Measurements from ENCODE around the gene OGG1.
A peak's percentile ranks its signal among the peaks of the same experiment; 100 is the strongest.

The OGG1 gene

GRCh38 chr3:9729419-9729818 is 20.3 kb upstream of the OGG1 start:
- DNase-seq, result no peak

GRCh38 chr3:9730657-9731205 is 19.0 kb upstream of the OGG1 start:
- peak; percentile 57 to 62 for DNase-seq

GRCh38 chr3:9731206-9732079 is 18.3 kb upstream of the OGG1 start, which contains the start of gene BRPF1:
TSS of gene BRPF1 (plus strand) at chr3:9731735. CDS start at chr3:9734141, 2,406 bp downstream.
- DNase-seq, result peak; percentile 91 to 93

GRCh38 chr3:9732080-9732739 is 17.5 kb upstream of the OGG1 start:
- DNase-seq, result no peak

- no peak for DNase-seq
Observed at GRCh38 chr3:9732740-9733115, 17.0 kb upstream of the OGG1 start.

GRCh38 chr3:9736831-9737230 is 12.9 kb upstream of the OGG1 start:
- DNase-seq, result no peak

GRCh38 chr3:9739181-9739580 is 10.6 kb upstream of the OGG1 start:
- no peak for DNase-seq

- DNase-seq, result no peak
Observed at GRCh38 chr3:9742560-9742959, 7.2 kb upstream of the OGG1 start.

GRCh38 chr3:9743548-9743947 is 6.2 kb upstream of the OGG1 start:
- no peak for DNase-seq

GRCh38 chr3:9744162-9744561 is 5.6 kb upstream of the OGG1 start:
- DNase-seq, result no peak

- no peak for DNase-seq
Observed at GRCh38 chr3:9745521-9745920, 4.2 kb upstream of the OGG1 start.

- DNase-seq, result no peak
Observed at GRCh38 chr3:9746330-9746729, 3.4 kb upstream of the OGG1 start.

- DNase-seq, result no peak
Observed at GRCh38 chr3:9747267-9747666, 2.5 kb upstream of the OGG1 start.

- no peak for DNase-seq
Observed at GRCh38 chr3:9748031-9748430, 1.7 kb upstream of the OGG1 start.

- no peak for DNase-seq
Observed at GRCh38 chr3:9749296-9749644, 482 bp upstream of the OGG1 start.

- DNase-seq, result no peak
Observed at GRCh38 chr3:9750556-9751411, 1.0 kb downstream of the OGG1 start.

GRCh38 chr3:9754678-9755077 is 4.9 kb downstream of the OGG1 start:
- no peak for DNase-seq

GRCh38 chr3:9757427-9757826 is 7.7 kb downstream of the OGG1 start:
- no peak for DNase-seq

GRCh38 chr3:9760779-9761505 is 11.2 kb downstream of the OGG1 start:
- no peak for DNase-seq

- DNase-seq, result no peak
Observed at GRCh38 chr3:9761919-9762318, 12.2 kb downstream of the OGG1 start.

- no peak for DNase-seq
Observed at GRCh38 chr3:9762871-9763270, 13.1 kb downstream of the OGG1 start.

GRCh38 chr3:9765865-9766264 is 16.1 kb downstream of the OGG1 start:
- DNase-seq, result no peak

- no peak for DNase-seq
Observed at GRCh38 chr3:9767418-9767817, 17.7 kb downstream of the OGG1 start.

Data from NCI-H1930 (cell line).